ENCODE data around the gene CCDC74B. TPM values are rescaled to one million over a fixed set of nuclear protein-coding genes. Genes with fewer than 3 reads are reported as not detected.
A peak's percentile ranks its signal among the peaks of the same experiment; 100 is the strongest.
"Not testable (repeated sequence)": the region's sequence is repeated elsewhere in the genome, so short reads cannot be mapped to it uniquely, and the experiment has no call there.

CCDC74B gene
- total RNA-seq, 2 donors from 2014 or later, result 8.7 to 10.4 TPM

DNA sequence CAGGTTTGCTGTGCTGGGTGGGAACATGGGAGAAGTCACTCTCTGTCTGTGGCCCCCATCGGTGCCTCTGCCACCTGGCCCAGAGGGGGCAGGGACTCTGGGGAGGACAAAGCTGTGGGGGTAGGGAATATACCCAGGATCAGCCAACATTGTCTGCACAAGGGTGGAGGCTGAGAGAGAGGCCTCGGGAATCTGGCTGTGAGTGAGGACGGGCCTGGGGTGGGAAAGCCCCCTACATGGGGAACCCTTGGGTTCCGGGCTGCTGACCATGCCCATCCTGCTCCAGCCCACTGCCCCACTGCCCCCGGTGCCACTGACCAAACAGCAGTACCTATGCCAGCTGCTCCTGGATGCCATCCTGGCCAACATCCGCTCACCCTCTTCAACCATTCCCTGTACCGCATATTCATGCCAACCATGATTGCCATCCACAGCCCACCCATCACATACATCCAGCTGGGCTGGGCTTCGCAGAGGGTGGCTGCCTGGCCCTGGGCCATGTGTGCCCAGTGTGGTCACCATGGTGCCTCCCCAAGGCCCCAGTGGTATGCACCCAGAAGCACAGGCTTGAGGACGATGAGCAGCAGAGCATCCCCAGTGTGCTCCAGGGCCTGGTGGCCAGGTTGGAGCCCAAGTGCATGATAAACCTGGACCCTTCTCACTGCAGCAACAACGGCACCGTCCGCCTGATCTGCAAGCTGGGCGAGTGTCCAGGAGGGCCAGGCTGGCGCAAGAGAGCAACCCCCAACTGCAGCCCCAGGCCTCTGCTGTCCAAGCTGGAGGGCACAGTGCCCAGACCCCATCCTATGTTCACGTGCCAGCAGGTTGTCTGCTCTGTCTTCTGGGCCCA, 9.0 kb downstream of the CCDC74B start:
- Histone ChIP-seq H3K9me3 (ENCODE audit: control insufficient read depth, low read length) (no peaks in the 10 kb centered on the region), H3K27me3 (ENCODE audit: control insufficient read depth, insufficient read depth, low read length, poor library complexity, severe bottlenecking) (no peaks in the 10 kb centered on the region), H3K4me3 (ENCODE audit: low read length) (no peak overlapping the region), H3K4me1 (ENCODE audit: control insufficient read depth, insufficient read depth, low read length) (no peaks in the 10 kb centered on the region), H3K36me3 (ENCODE audit: control insufficient read depth, insufficient read depth, low read length) (no peaks in the 10 kb centered on the region), H3K27ac (ENCODE audit: low read depth, low read length) (no peak overlapping the region), H3K9ac (ENCODE audit: extremely low read depth, low read length, poor library complexity, severe bottlenecking) (no peak overlapping the region)
- WGBS, 2 experiments (ENCODE audit: insufficient coverage in 1 of 2, insufficient read length in 1 of 2), result 92 to 97% methylated on average over 8 to 15 of the region's 15 CpGs
- DNase-seq, result peak; percentile 31
- H3K27ac Mint-ChIP-seq, result no peak overlapping the region
- TF ChIP-seq, protein P1, sequence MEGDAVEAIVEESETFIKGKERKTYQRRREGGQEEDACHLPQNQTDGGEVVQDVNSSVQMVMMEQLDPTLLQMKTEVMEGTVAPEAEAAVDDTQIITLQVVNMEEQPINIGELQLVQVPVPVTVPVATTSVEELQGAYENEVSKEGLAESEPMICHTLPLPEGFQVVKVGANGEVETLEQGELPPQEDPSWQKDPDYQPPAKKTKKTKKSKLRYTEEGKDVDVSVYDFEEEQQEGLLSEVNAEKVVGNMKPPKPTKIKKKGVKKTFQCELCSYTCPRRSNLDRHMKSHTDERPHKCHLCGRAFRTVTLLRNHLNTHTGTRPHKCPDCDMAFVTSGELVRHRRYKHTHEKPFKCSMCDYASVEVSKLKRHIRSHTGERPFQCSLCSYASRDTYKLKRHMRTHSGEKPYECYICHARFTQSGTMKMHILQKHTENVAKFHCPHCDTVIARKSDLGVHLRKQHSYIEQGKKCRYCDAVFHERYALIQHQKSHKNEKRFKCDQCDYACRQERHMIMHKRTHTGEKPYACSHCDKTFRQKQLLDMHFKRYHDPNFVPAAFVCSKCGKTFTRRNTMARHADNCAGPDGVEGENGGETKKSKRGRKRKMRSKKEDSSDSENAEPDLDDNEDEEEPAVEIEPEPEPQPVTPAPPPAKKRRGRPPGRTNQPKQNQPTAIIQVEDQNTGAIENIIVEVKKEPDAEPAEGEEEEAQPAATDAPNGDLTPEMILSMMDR (conservative IDR thresholded peaks at IDR 0.05), result no peak
- no peak overlapping the region for H3K4me3 Mint-ChIP-seq
- no peaks in the 10 kb centered on the region for H3K9me3 Mint-ChIP-seq
- no peaks in the 10 kb centered on the region for H3K36me3 Mint-ChIP-seq (ENCODE audit: low read depth)
- H3K4me1 Mint-ChIP-seq, result no peaks in the 10 kb centered on the region
- H3K27me3 Mint-ChIP-seq (ENCODE audit: insufficient read depth), result no peaks in the 10 kb centered on the region

DNA sequence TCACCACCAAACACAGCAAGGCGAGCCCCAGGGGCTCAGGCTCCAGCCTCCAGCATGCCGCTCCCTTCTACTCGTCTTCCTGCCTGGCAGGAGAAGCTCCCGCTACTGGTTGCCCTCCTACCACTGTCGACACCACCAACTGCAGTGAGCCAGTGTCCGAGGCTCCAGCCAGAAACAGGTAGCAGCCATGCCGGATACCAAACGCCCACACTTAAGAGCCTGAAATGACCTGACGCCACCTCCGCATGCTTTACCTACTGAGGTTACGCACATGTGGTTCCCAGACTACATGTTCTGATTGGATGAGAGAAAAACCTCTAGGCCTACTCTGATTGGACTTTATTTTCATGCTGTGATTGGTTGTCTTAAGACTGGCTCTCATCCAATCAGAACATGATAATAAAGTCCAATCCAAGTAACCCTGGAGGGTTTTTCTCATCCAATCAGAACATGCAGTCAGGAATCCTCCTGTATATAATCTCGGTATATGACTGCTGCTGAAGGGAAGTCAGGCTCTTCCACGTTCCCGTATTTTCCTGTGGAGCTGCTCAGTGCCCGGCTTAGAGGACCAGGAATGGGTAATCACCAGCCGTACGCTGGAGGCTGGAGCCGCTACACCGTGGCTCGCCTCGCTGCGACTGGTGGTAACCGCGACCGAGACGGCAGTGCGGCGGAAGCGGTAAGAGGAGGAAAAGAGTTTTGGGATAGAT, 15.6 kb downstream of the CCDC74B start, which contains the start of gene POTEF:
TSS of gene POTEF (minus strand) at position 103 of the 710 bp plus-strand sequence. CDS start 8,707 bp downstream, outside the sequence.
- peak; percentile 92 for DNase-seq
- H3K36me3 Mint-ChIP-seq (ENCODE audit: low read depth); H3K27me3 Mint-ChIP-seq (ENCODE audit: insufficient read depth); H3K4me3 ChIP-seq (ENCODE audit: low read length); H3K27me3 ChIP-seq (ENCODE audit: control insufficient read depth, insufficient read depth, low read length, poor library complexity, severe bottlenecking); H3K36me3 ChIP-seq (ENCODE audit: control insufficient read depth, insufficient read depth, low read length); H3K9me3 Mint-ChIP-seq; H3K4me1 ChIP-seq (ENCODE audit: control insufficient read depth, insufficient read depth, low read length); H3K27ac ChIP-seq (ENCODE audit: low read depth, low read length); H3K9ac ChIP-seq (ENCODE audit: extremely low read depth, low read length, poor library complexity, severe bottlenecking); H3K4me1 Mint-ChIP-seq; H3K9me3 ChIP-seq (ENCODE audit: control insufficient read depth, low read length): not testable (repeated sequence)
- H3K27ac Mint-ChIP-seq, result peak within 1 kb of the TSS; percentile 97
- peak within 1 kb of the TSS; percentile 85 for H3K4me3 Mint-ChIP-seq
- 85 to 97% methylated on average over 7 to 12 of the region's 29 CpGs for WGBS, 2 experiments (ENCODE audit: insufficient coverage in 1 of 2, insufficient read length in 1 of 2)

DNA sequence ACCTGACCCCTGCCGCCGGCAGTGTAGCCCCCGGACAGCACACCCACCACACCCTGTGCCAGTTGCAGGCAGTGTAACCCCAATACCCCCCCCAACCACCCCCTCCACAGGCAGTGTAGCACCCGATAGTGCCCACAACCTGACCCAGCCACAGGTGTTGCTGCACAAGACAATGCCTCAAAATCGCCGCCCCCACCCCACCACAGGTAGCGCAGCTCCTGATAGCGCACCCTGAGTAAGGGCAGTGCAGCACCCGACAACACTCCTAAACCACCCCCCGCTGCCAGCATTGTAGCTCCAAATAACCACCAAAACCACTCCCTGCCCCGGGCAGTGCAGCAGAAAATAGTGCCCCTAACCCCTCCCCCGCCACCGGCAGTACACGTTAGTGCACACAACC, 16.4 kb downstream of the CCDC74B start:
- H3K27me3 Mint-ChIP-seq (ENCODE audit: insufficient read depth); H3K27me3 ChIP-seq (ENCODE audit: control insufficient read depth, insufficient read depth, low read length, poor library complexity, severe bottlenecking); H3K27ac ChIP-seq (ENCODE audit: low read depth, low read length); H3K36me3 Mint-ChIP-seq (ENCODE audit: low read depth); H3K27ac Mint-ChIP-seq; H3K4me1 ChIP-seq (ENCODE audit: control insufficient read depth, insufficient read depth, low read length); H3K9me3 ChIP-seq (ENCODE audit: control insufficient read depth, low read length); H3K36me3 ChIP-seq (ENCODE audit: control insufficient read depth, insufficient read depth, low read length); H3K4me3 ChIP-seq (ENCODE audit: low read length); H3K9ac ChIP-seq (ENCODE audit: extremely low read depth, low read length, poor library complexity, severe bottlenecking); H3K4me1 Mint-ChIP-seq; H3K9me3 Mint-ChIP-seq: not testable (repeated sequence)
- DNase-seq, result peak; percentile 46
- WGBS, 2 experiments (ENCODE audit: insufficient coverage in 1 of 2, insufficient read length in 1 of 2), result 93% methylated on average over 12 of the region's 14 CpGs; no CpG with 5 or more reads in 1 of the 2 experiments
- peak overlapping the region; percentile 85 for H3K4me3 Mint-ChIP-seq

DNA sequence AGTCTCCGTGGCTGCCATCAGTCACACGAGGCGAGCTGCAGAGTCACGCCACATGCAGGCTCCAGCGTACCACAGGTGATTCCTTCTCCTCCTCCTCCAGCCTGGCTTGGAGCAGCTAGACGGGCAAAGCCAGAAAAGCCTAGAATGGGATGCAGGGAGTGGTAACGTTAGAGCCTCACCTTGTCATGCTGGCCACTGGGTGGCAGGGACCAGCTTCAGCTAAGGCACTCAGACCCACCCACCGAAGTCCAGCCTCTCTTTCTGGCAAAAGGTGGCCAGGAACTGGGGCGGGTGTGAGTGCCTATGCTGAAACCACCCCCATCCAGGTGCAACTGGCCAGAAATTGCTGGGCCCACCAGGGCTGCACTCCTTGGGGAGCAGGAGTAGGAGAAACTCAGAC, 17.2 kb downstream of the CCDC74B start:
- TF ChIP-seq, protein P1 (conservative IDR thresholded peaks at IDR 0.05), result peak; percentile 14
- H3K36me3 Mint-ChIP-seq (ENCODE audit: low read depth); H3K27ac Mint-ChIP-seq; H3K4me1 Mint-ChIP-seq; H3K9ac ChIP-seq (ENCODE audit: extremely low read depth, low read length, poor library complexity, severe bottlenecking); H3K27ac ChIP-seq (ENCODE audit: low read depth, low read length); H3K36me3 ChIP-seq (ENCODE audit: control insufficient read depth, insufficient read depth, low read length); DNase-seq; H3K27me3 ChIP-seq (ENCODE audit: control insufficient read depth, insufficient read depth, low read length, poor library complexity, severe bottlenecking); H3K4me1 ChIP-seq (ENCODE audit: control insufficient read depth, insufficient read depth, low read length); H3K9me3 Mint-ChIP-seq; H3K4me3 ChIP-seq (ENCODE audit: low read length); H3K9me3 ChIP-seq (ENCODE audit: control insufficient read depth, low read length); H3K27me3 Mint-ChIP-seq (ENCODE audit: insufficient read depth): not testable (repeated sequence)
- WGBS, 2 experiments (ENCODE audit: insufficient coverage in 1 of 2, insufficient read length in 1 of 2), result 61% methylated on average over 2 of the region's 9 CpGs; no CpG with 5 or more reads in 1 of the 2 experiments
- peak overlapping the region; percentile 85 for H3K4me3 Mint-ChIP-seq

DNA sequence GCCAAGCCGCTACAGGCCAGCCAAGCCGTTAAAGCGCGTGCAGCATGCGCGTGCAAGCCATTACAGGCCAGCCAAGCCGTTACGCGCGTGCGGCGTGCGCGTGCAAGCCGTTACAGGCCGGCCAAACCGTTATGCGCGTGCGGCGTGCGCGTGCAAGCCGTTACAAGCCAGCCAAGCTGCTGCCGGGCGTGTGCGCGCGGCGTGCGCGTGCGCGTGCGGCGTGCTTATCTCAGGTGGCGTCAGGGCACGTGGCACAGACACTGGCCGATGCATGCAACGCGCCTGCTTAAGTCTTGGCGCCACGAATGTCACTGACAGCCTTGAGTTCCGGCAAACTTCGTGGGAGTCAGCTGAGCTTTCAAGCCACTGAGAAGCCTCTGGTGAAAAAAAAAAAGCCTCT, 24.0 kb downstream of the CCDC74B start:
- not testable (repeated sequence) for H3K27ac ChIP-seq (ENCODE audit: low read depth, low read length); H3K4me1 Mint-ChIP-seq; H3K9ac ChIP-seq (ENCODE audit: extremely low read depth, low read length, poor library complexity, severe bottlenecking); H3K27ac Mint-ChIP-seq; H3K4me1 ChIP-seq (ENCODE audit: control insufficient read depth, insufficient read depth, low read length); H3K27me3 Mint-ChIP-seq (ENCODE audit: insufficient read depth); H3K36me3 Mint-ChIP-seq (ENCODE audit: low read depth); H3K4me3 ChIP-seq (ENCODE audit: low read length); H3K36me3 ChIP-seq (ENCODE audit: control insufficient read depth, insufficient read depth, low read length); H3K9me3 ChIP-seq (ENCODE audit: control insufficient read depth, low read length); DNase-seq; H3K27me3 ChIP-seq (ENCODE audit: control insufficient read depth, insufficient read depth, low read length, poor library complexity, severe bottlenecking); H3K4me3 Mint-ChIP-seq; H3K9me3 Mint-ChIP-seq
- WGBS, 2 experiments (ENCODE audit: insufficient coverage in 1 of 2, insufficient read length in 1 of 2), result 96% methylated on average over 10 to 26 of the region's 45 CpGs

Measured in endodermal cell (in vitro differentiated cells).